Keratinocyte (primary cell): ENCODE results near the gene MRPS16. TPM values are rescaled to one million over a fixed set of nuclear protein-coding genes. Genes with fewer than 3 reads are reported as not detected.

Experiments used
- DNase-seq: peaks from one replicate; pipeline ENCODE4 v3.0.0-alpha.2; 2011; ENCODE audit warnings: low read depth, missing footprints, low spot score
- FAIRE-seq: peaks from 2 replicates; lab custom pipeline; 2011; peaks lifted over from hg19 to GRCh38; lab: Jason Lieb, UNC
- H2AFZ ChIP-seq: 2 replicates; pipeline ENCODE4 v1.6.0; 2012; ENCODE audit warnings: low read length, control low read depth, inconsistent platforms; ENCODE audit not compliant: control insufficient read depth
- H3K27ac ChIP-seq: 2 replicates; pipeline ENCODE4 v1.5.1; 2011; ENCODE audit warnings: low read length; ENCODE audit not compliant: control insufficient read depth, insufficient read depth
- H3K27me3 ChIP-seq: 3 replicates; pipeline ENCODE4 v1.6.0; 2011; ENCODE audit warnings: low read length; ENCODE audit not compliant: control insufficient read depth, insufficient read depth; ENCODE audit errors: extremely low read depth
- H3K36me3 ChIP-seq, 2 experiments: 2 replicates in 1 of 2; 3 replicates in 1 of 2; pipeline ENCODE4 v1.5.1; 2011; ENCODE audit warnings: low read length in 2 of 2, mild to moderate bottlenecking in 1 of 2; ENCODE audit not compliant: control insufficient read depth in 2 of 2, insufficient read depth in 2 of 2; ENCODE audit errors: extremely low read depth in 1 of 2
- H3K4me1 ChIP-seq: 3 replicates; pipeline ENCODE4 v1.5.1; 2011; ENCODE audit warnings: low read length; ENCODE audit not compliant: control insufficient read depth, insufficient read depth; ENCODE audit errors: extremely low read depth
- H3K4me2 ChIP-seq: 3 replicates; pipeline ENCODE4 v1.6.0; 2011; ENCODE audit warnings: low read depth, low read length; ENCODE audit not compliant: control insufficient read depth, insufficient read depth; ENCODE audit errors: extremely low read depth
- H3K4me3 ChIP-seq, 3 experiments: fragments of 200-600 bp in 1 of 3; sonication (generic) in 1 of 3; 2 replicates in 2 of 3; 3 replicates in 1 of 3; pipeline ENCODE4 v1.5.1; 2011 to 2016; ENCODE audit warnings: low read length in 3 of 3, mild to moderate bottlenecking in 3 of 3, control low read depth in 2 of 3, inconsistent platforms in 1 of 3, low read depth in 1 of 3, mixed read lengths in 1 of 3, mixed run types in 1 of 3, moderate library complexity in 1 of 3; ENCODE audit not compliant: control insufficient read depth in 2 of 3, insufficient read depth in 2 of 3; ENCODE audit errors: extremely low read depth in 1 of 3
- H3K79me2 ChIP-seq: 2 replicates; pipeline ENCODE4 v1.6.0; 2012; ENCODE audit warnings: low read length; ENCODE audit not compliant: control insufficient read depth, insufficient read depth
- H3K9ac ChIP-seq: 3 replicates; pipeline ENCODE4 v1.6.0; 2011; ENCODE audit warnings: low read length; ENCODE audit not compliant: control insufficient read depth, insufficient read depth; ENCODE audit errors: extremely low read depth
- H3K9me1 ChIP-seq: 3 replicates; pipeline ENCODE4 v1.6.0; 2011; ENCODE audit warnings: low read length; ENCODE audit not compliant: control insufficient read depth, insufficient read depth; ENCODE audit errors: extremely low read depth
- H3K9me3 ChIP-seq: 2 replicates; pipeline ENCODE4 v1.5.1; 2012; ENCODE audit warnings: low read depth, low read length; ENCODE audit not compliant: control insufficient read depth
- H4K20me1 ChIP-seq: 3 replicates; pipeline ENCODE4 v1.6.0; 2011; ENCODE audit warnings: low read length; ENCODE audit not compliant: control insufficient read depth, insufficient read depth; ENCODE audit errors: extremely low read depth
- EZH2 ChIP-seq: IDR thresholded peaks from one replicate; pipeline ENCODE4 v1.6.1; 2012; ENCODE audit warnings: inconsistent platforms, mild to moderate bottlenecking, low read length, moderate library complexity
- dilution Hi-C: fragments of 300-500 bp; cut with MboI; formaldehyde crosslinking; loops from one replicate; pipeline ENCODE4 v1.7.0; 2020; ENCODE audit warnings: low sequenced_read_pairs; ENCODE audit not compliant: extremely low pct_ligation_motif_present
- polyA plus RNA-seq, 5 experiments: library from polyadenylated mRNA; depleted of rRNA in 3 of 5; stranded (reverse) in 3 of 5; stranded (forward) in 1 of 5; unstranded in 1 of 5; fragments of >200 nt; gene quantifications; 1 replicate in 1 of 5; 2 replicates in 3 of 5; 3 replicates in 1 of 5; pipeline versions ENCODE4 v1.2.1 to v1.2.3, GENCODE V29; 2011 to 2012; ENCODE audit warnings: missing spikeins in 2 of 5, low read depth in 1 of 5, low replicate concordance in 1 of 5
- small RNA-seq, 3 experiments: library from RNA; depleted of rRNA; stranded (forward); fragments of <200 nt; gene quantifications; one replicate each; pipeline ENCODE3, GENCODE V24; 2012; ENCODE audit warnings: low read depth in 3 of 3, low replicate concordance in 1 of 3; ENCODE audit not compliant: insufficient read length in 3 of 3
- TF ChIP-seq, protein P1 (sequence below), 3 experiments: IDR thresholded peaks in 1 of 3; conservative IDR thresholded peaks in 1 of 3; optimal IDR thresholded peaks in 1 of 3; 2 replicates in 2 of 3; 3 replicates in 1 of 3; pipeline versions ENCODE3 to v1.5.1; 2011; ENCODE audit warnings: low read length in 3 of 3, mild to moderate bottlenecking in 3 of 3, moderate library complexity in 2 of 3, control low read depth in 1 of 3, inconsistent platforms in 1 of 3; ENCODE audit not compliant: insufficient read depth in 2 of 3; ENCODE audit errors: extremely low read depth in 1 of 3

The MRPS16 gene
- polyA plus RNA-seq, 1 donor (not counting 4 experiments of a cell fraction or from before 2014, with no cell fraction given) = 79.2 TPM

DNA sequence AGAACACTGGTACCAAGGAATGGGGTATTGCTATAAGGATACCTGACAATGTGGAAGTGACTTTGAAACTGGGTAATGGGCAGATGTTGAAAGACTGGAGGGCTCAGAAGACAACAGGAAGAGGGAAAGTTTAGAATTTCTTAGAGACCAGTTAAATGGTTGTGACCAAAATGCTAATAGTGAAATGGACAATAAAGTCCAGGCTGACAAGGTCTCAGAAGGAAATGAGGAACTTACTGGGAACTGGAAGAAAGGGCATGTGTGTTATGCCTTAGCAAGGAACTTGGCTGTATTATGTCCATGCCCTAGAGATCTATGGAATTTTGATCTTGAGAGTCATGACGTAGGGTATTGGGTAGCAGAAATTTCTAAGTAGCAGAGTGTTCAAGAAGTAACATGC, 46.6 kb downstream of the MRPS16 start:
- Histone ChIP-seq H3K79me2 (no peaks in the 10 kb centered on the region), H3K9me1 (no peaks in the 10 kb centered on the region), H3K27me3 (no peaks in the 10 kb centered on the region), H3K27ac (no peak overlapping the region), H3K4me3 (no peak overlapping the region), H3K36me3 (peaks cover 2% of the 10 kb centered on the region in 2 experiments), H3K4me2 (no peak overlapping the region), H2AFZ (no peak overlapping the region), H3K9me3 (peaks cover 2% of the 10 kb centered on the region), H3K9ac (no peak overlapping the region), H4K20me1 (no peaks in the 10 kb centered on the region), H3K4me1 (peaks cover 9% of the 10 kb centered on the region)
- FAIRE-seq (no peak), DNase-seq (no peak)
- TF ChIP-seq, protein P1, sequence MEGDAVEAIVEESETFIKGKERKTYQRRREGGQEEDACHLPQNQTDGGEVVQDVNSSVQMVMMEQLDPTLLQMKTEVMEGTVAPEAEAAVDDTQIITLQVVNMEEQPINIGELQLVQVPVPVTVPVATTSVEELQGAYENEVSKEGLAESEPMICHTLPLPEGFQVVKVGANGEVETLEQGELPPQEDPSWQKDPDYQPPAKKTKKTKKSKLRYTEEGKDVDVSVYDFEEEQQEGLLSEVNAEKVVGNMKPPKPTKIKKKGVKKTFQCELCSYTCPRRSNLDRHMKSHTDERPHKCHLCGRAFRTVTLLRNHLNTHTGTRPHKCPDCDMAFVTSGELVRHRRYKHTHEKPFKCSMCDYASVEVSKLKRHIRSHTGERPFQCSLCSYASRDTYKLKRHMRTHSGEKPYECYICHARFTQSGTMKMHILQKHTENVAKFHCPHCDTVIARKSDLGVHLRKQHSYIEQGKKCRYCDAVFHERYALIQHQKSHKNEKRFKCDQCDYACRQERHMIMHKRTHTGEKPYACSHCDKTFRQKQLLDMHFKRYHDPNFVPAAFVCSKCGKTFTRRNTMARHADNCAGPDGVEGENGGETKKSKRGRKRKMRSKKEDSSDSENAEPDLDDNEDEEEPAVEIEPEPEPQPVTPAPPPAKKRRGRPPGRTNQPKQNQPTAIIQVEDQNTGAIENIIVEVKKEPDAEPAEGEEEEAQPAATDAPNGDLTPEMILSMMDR (optimal IDR thresholded peaks at IDR 0.05 in 1 of 3, IDR thresholded peaks at IDR 0.05 in 1 of 3, conservative IDR thresholded peaks at IDR 0.05 in 1 of 3; ENCODE audit: extremely low read depth in 1 of 3, insufficient read depth in 2 of 3, low read length in 3 of 3) = no peak
- no peak for TF ChIP-seq EZH2
- dilution Hi-C loops = no loop called here

DNA sequence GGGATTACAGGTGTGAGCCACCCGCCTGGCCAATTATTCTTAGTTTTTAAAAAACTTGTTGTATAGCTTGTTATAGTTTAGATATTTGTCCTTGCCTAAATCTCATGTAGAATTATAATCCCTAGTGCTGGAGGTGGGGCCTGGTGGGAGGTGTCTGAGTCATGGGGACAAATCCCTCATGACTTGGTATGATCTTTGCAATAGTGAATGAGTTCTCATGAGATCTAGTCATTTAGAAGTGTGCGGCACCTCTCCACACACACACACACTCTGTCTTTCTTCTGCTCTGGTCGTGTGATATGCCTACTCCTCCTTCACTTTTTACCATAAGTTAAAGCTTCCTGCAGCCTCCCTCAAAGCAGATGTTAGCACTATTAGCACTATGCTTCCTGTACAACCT, 47.4 kb downstream of the MRPS16 start:
- H2AFZ ChIP-seq = no peak overlapping the region
- peaks cover 7% of the 10 kb centered on the region for H3K4me1 ChIP-seq
- TF ChIP-seq EZH2 = no peak
- TF ChIP-seq, protein P1 (optimal IDR thresholded peaks at IDR 0.05 in 1 of 3, IDR thresholded peaks at IDR 0.05 in 1 of 3, conservative IDR thresholded peaks at IDR 0.05 in 1 of 3; ENCODE audit: extremely low read depth in 1 of 3, insufficient read depth in 2 of 3, low read length in 3 of 3) = no peak
- H3K27ac ChIP-seq = no peak overlapping the region
- DNase-seq = no peak
- H4K20me1 ChIP-seq = no peaks in the 10 kb centered on the region
- H3K27me3 ChIP-seq = no peaks in the 10 kb centered on the region
- FAIRE-seq = no peak
- H3K4me2 ChIP-seq = no peak overlapping the region
- no peak overlapping the region for H3K9ac ChIP-seq
- no peaks in the 10 kb centered on the region for H3K9me1 ChIP-seq
- no peak overlapping the region for H3K4me3 ChIP-seq
- dilution Hi-C loops = no loop called here
- H3K9me3 ChIP-seq = peaks cover 2% of the 10 kb centered on the region
- H3K36me3 ChIP-seq = peaks cover 0 to 2% of the 10 kb centered on the region in 2 experiments
- H3K79me2 ChIP-seq = no peaks in the 10 kb centered on the region

Small RNA genes within 50 kb of the gene (small RNA-seq; reads per million reads assigned to genes)
- 0 reads per million in 3 experiments for gene RNU6-833P

Other genes with a start within 250 kb of the MRPS16 start
- 29.4 to 67.4 TPM (median 40.4 TPM) in 3 replicates for gene P4HA1, start 155.8 kb downstream of the MRPS16 start, polyA plus RNA-seq
- 1.3 to 2.4 TPM (median 1.6 TPM) in 3 replicates for gene NUDT13, start 142.2 kb downstream of the MRPS16 start, polyA plus RNA-seq
- gene ECD, start 84.6 kb downstream of the MRPS16 start, polyA plus RNA-seq = 27.6 to 35.8 TPM (median 27.6 TPM) in 3 replicates
- gene FAM149B1, start 84.5 kb downstream of the MRPS16 start, polyA plus RNA-seq = 14.8 to 24.9 TPM (median 22.2 TPM) in 3 replicates
- gene DNAJC9, start 5.4 kb downstream of the MRPS16 start, polyA plus RNA-seq = 14.1 to 23.9 TPM (median 23.3 TPM) in 3 replicates
- gene CFAP70, start 106.2 kb upstream of the MRPS16 start, polyA plus RNA-seq = 0.60 to 4.4 TPM (median 2.1 TPM) in 3 replicates
- gene ANXA7, start 161.4 kb upstream of the MRPS16 start, polyA plus RNA-seq = 124 to 144 TPM (median 143 TPM) in 3 replicates
- gene MSS51, start 180.9 kb upstream of the MRPS16 start, polyA plus RNA-seq = 0.39 to 1.3 TPM (median 1.3 TPM) in 3 replicates
- 14.8 to 23.5 TPM (median 20.6 TPM) in 3 replicates for gene PPP3CB, start 243.4 kb upstream of the MRPS16 start, polyA plus RNA-seq